HG03571 (cell line): ENCODE results near the gene TOMM20.
"Not testable (repeated sequence)": the region's sequence is repeated elsewhere in the genome, so short reads cannot be mapped to it uniquely, and the experiment has no call there.

ENCODE experiments used
- ATAC-seq: cut with Tn5 transposase; IDR thresholded peaks from one replicate; pipeline ENCODE4 v1.9.1; 2021; ENCODE audit not compliant: unreplicated experiment

Gene TOMM20

GRCh38 chr1:235128456-235129328 is at the start of gene TOMM20:
TSS of gene TOMM20 (minus strand) at chr1:235128837. CDS start at chr1:235128715, 122 bp downstream.
- ATAC-seq: peak; percentile 96

- no peak for ATAC-seq
Observed at GRCh38 chr1:235176486-235176885, 47.8 kb upstream of the TOMM20 start.

GRCh38 chr1:235169986-235170385 is 41.3 kb upstream of the TOMM20 start:
- ATAC-seq: no peak

GRCh38 chr1:235168375-235168774 is 39.7 kb upstream of the TOMM20 start:
- ATAC-seq: no peak

GRCh38 chr1:235161685-235162327 is 33.2 kb upstream of the TOMM20 start:
- ATAC-seq: no peak

- peak; percentile 93 for ATAC-seq
Observed at GRCh38 chr1:235160957-235161684, 32.5 kb upstream of the TOMM20 start, which contains the start of gene RBM34. TSS of gene RBM34 (minus strand) at chr1:235161250. CDS start at chr1:235161226, 24 bp downstream.

- peak; percentile 26 for ATAC-seq
Observed at GRCh38 chr1:235160383-235160956, 31.8 kb upstream of the TOMM20 start.

- ATAC-seq: not testable (repeated sequence)
Observed at GRCh38 chr1:235159930-235160329, 31.3 kb upstream of the TOMM20 start.

- not testable (repeated sequence) for ATAC-seq
Observed at GRCh38 chr1:235159284-235159683, 30.6 kb upstream of the TOMM20 start.

- ATAC-seq: no peak
Observed at GRCh38 chr1:235158680-235159079, 30.0 kb upstream of the TOMM20 start.

GRCh38 chr1:235157150-235157549 is 28.5 kb upstream of the TOMM20 start:
- no peak for ATAC-seq

- no peak for ATAC-seq
Observed at GRCh38 chr1:235156740-235157139, 28.1 kb upstream of the TOMM20 start.

GRCh38 chr1:235156265-235156664 is 27.6 kb upstream of the TOMM20 start:
- no peak for ATAC-seq

- no peak for ATAC-seq
Observed at GRCh38 chr1:235152235-235152634, 23.6 kb upstream of the TOMM20 start.

- ATAC-seq: no peak
Observed at GRCh38 chr1:235151033-235151432, 22.4 kb upstream of the TOMM20 start.

GRCh38 chr1:235149824-235150223 is 21.2 kb upstream of the TOMM20 start:
- ATAC-seq: no peak

- ATAC-seq: no peak
Observed at GRCh38 chr1:235147269-235147668, 18.6 kb upstream of the TOMM20 start.

- no peak for ATAC-seq
Observed at GRCh38 chr1:235145639-235146038, 17.0 kb upstream of the TOMM20 start.

GRCh38 chr1:235142991-235143390 is 14.4 kb upstream of the TOMM20 start:
- no peak for ATAC-seq

GRCh38 chr1:235139315-235139714 is 10.7 kb upstream of the TOMM20 start:
- no peak for ATAC-seq

- no peak for ATAC-seq
Observed at GRCh38 chr1:235138821-235139220, 10.2 kb upstream of the TOMM20 start.
